Stimulated activated CD4-positive, alpha-beta T cell treated with anti-CD3 and anti-CD28 coated beads, TNF-alpha, amount 100 ng/mL, for 4 hours (primary cell): ENCODE results near the gene ZNF710.

Experiments used
- DNase-seq, 3 experiments: peaks; one replicate each; pipeline ENCODE4 v3.0.0-alpha.2; 2020; ENCODE audit warnings: low read depth in 3 of 3

The ZNF710 gene

DNA sequence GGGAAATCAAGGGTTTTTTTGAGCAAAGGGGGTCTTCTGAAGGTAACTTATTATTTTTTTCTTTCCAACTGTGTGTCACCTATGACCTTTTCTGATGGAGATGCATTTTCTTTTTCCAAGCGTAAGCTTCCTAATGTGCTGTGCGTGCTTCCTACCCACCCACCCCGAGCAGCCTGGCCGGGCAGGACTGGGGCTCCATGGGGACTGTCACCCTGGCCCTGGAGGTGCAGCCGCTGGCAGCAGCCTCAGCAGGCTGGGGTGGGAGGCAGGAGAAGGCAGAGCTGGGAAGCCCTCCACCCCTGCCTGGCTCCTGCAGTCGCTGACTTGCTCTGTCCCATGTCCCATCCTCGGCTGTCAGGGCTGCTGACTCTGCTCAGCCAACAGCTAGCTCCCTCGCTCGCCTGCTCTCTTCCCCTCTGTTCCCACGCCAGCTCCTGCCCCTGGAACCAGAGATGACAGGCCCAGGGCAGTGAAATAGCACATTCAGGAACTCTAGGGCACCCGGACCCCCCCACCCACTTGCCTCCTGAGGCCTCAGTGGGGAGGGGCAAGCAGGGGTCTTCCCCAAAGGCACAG, 79.8 kb downstream of the ZNF710 start:
- DNase-seq, result no peak

DNA sequence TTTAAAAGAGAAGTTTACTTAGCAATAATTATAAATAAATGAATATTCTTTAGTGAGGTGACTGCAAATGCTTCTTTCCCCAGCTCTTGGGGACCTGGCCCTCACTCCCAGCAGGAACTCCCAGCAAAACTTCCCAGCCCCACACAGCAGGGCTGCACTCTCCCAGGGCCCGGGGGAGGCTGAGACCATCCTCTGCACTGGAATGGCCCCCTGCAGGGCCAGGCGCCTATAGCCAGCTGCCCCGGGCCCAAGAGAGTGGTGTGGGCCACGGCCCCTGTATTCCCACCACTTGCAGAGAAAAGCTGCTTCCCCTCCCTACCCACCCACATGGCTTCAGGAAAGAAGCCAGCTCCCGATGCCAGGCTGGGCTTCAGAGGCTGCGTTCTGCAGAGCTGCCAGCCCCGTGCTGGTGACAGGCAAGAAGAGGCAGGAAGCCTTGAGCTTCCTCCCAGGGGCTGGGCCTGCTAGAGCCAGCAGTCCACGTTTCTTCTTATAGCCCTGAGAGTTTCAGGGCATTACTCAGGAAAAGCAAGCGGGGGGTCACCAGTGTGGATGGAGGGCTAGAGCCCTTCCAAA, 81.1 kb downstream of the ZNF710 start:
- DNase-seq, result no peak

DNA sequence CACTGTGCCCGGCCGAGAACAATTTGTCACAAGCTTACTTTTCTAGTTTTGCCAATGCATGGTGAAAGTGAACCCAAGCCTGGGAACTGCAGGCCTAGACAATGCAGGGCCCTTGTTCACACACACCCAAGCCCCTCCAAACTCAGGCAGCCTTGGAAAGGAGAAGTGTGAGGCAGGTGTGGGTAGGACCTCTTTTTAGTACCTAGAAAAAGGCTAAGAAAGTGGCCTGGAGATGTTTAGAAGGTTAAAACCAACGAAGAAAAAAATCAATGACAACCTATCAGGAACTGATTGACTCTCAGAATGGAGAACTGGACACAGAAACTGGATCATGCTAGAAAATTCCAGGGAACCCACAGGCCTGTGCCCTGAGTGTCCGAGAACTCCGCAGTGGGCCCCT, 82.3 kb downstream of the ZNF710 start:
- no peak for DNase-seq

DNA sequence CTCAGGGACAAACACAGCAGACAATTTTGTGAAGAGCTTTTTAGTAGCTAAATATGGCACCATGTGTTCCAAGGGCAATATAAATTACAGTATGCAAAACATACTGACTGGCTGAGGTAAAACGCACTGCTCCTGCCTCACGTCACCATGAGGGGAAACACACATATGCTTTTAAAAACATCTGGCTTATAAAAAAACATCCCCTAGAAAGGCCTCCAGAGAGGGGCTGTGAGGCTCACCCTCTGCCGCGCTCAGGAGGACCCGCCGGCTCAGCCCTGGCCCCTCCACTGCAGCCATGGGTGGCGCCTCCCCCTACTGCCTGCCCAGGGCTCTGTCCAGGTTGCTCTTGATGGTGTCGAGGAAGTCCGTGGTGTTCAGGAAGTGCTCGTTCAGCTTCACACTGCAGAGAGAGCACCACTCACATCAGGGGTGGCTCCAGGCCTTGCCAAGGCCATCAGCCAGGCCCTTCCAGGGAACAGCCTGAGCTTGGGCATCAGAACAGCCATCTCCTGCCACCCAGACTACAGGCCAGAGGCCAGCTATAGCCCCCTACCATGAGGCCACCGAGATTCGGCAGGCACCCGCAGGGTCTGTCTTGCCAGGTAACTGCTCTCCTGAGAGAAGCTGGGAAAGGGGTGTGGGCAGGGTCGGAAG, 83.0 kb downstream of the ZNF710 start:
- DNase-seq, result no peak

DNA sequence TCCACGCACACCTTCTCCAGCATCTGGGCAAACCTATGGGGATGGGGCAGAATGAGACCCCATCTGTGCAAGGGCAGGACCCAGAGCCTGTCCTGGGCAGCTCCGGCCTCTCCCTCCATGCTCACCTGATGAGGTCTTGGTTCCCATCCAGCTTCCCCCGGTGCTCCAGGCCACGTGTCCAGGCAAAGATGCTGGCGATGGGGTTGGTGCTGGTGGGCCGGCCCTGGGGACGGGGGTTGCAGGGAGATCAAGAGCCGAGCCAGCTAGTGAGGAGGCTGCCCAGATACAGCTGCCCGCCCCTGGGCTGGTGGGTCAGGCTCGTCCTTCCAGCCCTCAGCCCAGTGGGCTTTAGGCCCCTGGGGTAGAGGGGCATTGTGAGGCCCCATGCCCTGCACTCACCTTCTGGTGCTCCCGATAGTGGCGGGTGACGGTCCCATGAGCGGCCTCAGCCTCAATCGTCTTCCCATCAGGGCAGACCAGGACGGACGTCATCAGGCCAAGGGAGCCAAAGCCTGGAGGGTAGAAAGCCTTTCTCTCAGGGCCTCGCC, 83.8 kb downstream of the ZNF710 start:
- no peak for DNase-seq

DNA sequence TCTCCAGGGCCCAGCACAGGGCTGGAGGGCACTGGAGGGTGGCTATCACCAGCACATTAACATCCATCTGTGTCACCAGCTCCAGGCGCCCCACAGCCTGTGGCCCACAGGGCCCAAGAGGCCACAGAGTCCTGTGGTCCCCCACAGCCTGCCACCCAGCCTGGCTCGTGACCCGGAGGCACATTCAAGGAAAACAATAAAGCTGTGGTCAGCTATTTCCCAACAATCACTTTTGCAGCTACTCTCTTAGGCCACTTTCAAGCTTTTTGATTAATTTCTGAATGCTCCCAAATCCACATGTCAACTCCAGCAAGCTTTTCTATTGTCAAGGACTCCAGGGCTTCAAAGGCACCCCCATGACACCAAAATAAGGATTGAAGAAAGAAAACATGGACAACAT, 84.4 kb downstream of the ZNF710 start:
- no peak for DNase-seq

DNA sequence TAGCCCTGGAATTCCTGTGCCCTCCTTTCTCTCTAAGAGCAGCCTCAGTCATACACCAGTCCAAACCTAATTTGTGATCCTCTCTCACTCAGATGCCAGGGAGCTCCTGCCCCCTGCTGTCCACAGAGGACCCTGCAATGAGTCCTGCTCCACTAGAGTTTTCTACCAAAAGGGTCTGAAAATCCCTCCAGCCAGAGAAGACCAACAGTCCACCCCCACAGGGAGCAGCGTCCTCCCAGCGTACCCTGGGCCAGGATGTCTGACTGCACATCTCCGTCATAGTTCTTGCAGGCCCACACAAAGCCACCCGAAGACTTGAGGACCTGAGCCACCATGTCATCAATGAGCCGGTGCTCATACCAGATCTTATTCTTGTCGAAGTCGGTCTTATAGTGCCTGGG, 85.7 kb downstream of the ZNF710 start:
- peak in 1 of 3 experiments; percentile 18 for DNase-seq

DNA sequence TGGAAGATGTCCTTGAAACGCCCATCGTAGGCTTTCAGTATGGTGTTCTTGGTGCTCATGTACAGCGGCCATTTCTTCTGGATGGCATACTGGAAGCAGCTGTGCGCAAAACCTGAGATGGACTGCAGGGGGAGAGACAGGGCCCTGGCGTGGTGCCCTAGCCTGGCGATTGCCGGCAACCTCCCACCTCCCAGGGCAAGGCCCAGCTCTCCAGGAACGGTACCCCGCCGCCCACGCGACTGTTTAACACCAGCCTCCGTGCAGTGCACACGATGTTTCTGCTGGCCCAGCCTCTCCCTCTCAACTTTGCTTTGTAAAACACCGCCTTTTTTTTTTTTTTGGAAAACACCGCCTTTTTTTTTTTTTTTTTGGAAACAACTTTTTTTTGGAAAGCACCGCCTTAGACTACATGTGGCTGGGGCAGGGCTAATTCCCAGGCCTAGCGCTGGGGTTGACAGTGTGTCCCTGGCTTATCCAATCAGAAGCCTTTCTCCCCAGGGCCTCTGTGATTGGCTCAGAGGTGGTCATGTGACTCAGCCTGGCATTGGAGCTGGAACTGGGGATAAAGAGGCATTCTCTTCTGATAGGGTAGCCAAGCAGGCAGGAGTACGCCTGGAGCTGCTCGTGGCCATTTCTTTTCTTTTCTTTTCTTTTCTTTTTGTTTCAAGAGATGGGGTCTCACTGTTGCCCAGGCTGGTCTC, 86.5 kb downstream of the ZNF710 start:
- no peak for DNase-seq

DNA sequence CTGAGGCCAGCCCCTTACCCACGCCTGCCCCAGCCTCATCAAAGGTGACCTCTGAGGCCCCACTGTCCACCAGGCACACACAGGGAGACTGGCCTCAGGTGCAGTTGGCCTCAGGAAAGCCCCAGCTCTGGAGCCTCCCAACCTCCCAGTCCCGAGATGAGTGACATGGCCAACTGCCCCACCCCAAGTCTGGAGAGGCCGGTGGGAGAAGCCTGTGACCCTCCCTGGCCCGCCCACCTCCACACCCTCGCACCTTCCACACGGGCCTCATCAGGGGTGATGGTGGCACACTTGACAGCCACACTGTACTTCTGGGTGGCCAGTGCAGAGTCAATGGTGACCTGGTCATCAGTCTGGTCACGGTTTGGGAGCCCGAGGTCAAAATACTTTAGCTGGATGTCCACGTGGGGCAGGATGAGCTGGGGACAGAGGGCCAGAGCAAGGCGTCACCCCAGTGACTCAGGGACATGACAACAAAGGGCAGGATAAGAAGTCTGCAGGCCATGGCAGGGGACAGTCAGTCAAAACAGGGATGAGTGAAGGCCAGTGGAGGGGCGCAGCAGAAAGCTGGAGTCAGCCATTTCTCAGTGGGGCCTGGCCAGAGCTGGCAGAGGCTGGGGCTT, 89.2 kb downstream of the ZNF710 start:
- DNase-seq, result no peak

DNA sequence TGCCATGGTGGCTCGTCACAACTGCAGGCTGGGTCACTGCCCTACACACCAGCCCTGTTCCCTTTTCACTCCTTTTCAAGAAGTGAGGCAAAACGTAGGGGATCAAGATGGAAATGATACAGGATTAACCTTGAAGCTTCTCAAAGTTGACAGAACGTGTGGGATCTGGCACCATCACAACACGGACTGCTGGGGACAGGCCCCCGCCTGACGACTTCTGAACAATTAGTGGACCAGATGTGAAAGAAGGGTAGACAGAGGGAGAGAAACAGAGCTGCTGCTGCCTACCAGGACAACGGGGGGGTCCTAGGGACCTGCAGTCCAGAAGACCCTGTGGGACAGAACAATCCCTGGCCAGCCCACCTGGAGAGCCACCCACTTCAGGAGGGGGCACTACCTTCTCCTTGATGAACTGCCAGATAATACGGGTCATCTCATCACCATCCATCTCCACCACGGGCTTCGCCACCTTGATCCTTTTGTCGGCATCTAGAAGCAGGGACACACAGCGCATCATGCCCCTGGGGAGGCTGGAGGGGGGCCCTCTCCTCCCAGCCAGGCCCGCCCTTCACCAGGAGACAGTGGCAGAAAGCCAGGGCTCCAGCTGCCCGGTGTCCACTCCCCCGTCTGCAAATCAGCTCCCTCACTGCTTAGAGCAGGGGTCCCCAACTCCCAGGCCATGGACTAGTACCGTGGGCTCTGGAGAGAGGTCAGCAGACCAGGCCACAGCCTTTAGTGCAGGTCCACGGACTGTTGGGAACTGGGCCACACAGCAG, 90.2 kb downstream of the ZNF710 start:
- DNase-seq, result no peak

DNA sequence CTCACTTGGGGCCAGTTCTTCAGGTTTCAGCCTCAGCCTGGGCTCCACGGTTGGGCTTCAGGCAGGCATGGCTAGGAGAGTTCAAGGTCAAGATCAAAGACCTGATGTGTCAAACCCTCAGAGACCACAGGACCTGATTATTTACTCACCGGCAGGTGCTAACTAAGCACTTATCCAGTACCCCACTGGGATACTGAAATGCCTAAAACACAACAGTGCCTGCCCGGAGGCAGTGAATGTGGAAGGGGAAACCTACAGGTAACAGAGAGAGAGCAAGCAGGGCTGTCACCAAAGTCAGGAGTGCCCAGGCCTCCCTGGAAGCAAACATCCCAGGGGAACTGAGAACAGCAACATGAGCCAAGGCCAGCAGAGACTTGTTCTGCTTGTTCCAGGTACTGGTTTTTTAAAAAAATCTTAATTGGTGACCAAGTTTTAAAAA, 94.4 kb downstream of the ZNF710 start:
- no peak for DNase-seq

DNA sequence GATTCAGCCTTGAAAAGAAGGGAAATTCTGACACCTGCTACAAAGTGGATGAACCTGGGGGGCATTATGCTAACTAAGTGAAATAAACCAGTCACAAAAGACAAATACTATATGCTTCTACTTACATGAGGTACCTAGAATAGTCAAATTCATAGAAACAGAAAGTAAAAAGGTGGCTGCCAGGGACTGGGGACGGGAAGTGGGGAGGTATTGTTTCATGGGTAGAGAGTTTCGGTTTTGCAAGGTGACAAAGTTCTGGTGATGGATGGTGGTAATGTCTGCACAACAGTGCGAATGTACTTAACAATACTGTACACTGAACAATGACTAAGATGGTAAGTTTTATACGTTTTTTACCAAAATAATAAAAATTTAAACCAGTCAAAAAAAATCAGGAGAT, 96.4 kb downstream of the ZNF710 start:
- DNase-seq, result peak in 1 of 3 experiments; percentile 53

DNA sequence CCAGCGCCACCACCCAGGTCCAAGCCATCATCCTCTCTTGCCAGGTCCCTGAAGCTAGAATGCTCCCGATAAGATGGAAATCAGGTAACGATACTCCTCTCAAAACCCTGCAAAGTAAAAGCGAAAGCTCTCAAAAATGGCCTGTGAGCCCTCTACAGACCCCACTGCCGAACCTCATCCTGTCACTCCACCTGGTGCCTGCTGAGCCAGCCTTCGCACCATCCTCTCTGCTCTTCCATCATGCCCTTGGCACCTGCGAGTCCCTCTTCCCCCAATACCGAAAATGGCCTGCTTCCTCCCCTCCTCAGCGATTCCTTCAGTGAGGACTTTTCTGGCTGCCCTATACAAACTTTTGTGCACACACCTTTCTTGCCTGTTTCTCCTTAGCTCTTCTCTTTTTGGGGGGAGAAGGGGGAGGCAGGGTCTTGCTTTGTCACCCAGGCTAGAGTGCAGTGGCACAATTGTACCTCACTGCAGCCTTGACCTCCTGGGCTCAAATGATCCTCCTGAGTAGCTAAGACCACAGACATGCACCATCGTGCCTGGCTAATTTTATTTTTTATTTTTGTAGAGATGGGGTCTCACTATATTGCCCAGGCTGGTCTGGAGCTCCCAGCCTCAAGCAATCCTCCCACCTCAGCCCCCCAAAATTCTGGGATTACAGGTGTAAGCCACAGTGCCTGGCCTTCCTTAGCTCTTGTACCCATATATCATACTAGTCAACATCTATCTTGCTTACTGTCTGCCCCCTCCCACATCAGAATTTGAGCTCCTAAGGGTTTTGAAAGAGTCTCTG, 98.1 kb downstream of the ZNF710 start:
- no peak for DNase-seq

DNA sequence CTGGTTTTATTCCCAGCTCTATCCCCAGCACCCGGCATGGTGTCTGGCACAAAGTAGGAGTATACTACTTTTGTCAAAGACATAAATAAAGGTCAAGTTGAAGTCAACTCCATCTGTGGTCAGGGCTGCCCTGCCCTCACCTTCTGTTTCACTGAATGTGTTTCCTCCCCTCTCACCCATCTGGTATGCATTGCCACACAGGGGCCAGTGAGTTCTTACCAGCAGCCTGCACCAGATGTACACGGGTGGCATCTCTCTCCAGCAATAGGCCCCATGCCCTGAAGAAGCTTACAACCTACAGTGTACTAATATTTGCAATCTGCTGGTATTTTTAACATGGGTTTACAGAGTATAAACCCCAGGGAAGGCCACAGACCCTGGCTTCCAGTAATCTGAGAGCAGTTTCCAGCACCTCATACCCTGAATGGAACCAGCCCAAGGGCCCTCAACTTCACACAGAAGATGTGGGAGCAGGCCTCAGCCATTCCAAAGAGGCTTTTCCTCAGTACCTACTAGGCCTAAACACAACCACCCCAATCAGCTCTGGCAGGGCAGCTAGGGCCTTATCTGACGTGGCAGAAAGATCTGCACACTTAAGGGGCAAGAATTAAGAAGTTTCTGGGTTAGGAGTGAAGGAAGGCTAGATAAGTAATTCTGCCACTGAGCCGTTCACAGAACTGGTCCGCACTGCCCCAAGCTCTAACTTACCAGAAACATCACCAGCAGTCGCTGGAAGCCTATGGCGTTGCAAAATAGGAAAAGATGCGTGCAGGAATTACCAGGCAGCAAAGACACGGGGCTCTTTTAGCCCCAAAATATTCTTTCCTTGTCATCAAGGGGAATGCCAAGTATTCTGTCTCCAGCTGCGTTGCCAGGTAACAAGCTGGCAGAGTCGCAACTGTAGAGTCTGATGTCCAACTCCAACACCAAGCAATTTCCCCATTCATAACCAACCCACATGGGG, 99.0 kb downstream of the ZNF710 start:
- DNase-seq, result no peak

DNA sequence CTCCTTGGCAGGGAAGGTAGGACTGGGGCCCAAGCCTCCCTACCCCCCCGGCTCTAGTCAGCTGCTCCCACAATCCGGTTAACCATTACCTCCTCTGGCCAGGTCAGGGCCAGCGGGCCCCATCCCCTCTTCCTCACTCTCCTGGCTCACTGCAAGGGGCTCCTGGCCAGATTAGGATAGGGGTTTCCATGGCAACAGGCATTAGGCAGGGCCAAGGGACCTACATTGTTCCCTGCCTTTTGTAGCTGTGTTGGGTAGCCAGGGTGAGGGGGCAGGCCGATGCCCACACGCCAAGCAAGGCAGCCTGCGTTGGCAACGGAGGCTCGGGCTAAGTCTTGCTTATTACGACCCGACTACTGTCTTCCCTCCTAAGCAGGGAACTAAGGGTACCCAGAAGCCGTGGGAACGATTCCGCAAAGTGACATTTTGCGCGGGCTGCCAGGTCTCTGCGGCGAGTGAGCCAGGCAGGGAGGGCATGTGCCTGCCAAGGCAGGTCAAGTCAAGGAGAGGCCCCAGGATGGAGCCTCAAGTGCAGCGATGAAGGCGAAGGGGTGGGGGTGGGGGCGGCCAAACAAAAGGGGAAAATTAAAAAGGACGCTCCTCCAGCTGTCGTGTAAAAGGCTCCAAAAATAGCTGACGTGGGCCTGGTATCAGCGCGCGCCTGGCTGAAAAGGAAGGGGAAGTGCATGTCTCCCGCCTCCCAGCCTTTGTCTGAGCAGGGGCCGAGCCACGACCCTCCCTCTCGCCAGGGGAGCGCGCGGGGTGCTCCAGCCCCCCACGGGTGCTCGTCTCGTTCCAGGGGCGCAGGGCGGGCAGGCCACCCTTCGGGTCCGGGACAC, 100.2 kb downstream of the ZNF710 start:
- no peak for DNase-seq

DNA sequence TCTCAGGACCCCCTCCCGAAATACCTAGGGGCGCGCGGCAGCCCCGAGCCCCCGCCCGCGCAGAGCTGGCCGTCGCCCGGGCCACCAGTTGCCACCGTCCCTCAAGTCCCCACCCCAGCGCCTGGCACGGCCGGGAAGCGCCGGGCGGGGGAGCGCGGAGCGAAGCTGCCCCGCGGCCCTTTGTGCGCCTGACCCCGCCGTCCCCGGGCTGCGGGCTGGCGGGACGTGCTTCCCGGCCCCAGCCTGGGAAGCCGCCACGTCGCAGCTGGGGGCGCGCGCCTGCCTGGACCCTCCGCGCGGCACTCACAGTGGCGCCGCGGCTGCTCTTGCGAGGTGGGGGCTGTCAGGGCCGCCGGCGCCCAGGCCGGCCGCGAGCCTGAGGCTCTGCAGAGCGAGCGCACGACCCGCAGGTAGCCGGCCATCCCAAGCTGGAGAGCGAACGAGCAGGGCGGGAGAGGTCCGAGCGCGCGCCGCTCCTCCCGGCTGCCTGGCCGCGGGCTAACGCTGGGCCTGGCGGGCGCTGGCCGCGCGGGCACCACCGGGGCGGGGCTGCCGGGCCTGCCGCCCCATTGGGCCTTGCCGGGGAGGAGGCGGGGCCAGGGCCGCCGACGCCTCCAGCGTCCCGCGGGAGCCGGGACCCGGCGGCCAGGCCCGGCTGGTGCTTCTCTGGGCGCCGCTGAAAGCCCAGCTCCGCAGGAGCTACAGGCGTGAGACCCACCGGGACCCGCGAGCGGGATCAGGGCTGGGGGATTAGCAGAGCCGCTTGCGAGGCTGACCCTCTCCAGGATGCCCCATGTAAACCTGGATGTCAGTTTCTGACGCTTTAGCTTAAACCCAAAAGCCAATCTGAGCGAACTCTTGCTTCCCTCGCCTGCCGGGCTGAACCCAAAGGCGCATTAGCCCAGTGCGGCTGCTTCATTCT, 101.1 kb downstream of the ZNF710 start, which contains the start of gene IDH2:
Gene IDH2, minus strand, starts transcription at position 500 of the 922 bp plus-strand sequence. Its CDS starts 78 bp downstream, at position 422.
- peak; percentile 39 to 60 (median 45) for DNase-seq

DNA sequence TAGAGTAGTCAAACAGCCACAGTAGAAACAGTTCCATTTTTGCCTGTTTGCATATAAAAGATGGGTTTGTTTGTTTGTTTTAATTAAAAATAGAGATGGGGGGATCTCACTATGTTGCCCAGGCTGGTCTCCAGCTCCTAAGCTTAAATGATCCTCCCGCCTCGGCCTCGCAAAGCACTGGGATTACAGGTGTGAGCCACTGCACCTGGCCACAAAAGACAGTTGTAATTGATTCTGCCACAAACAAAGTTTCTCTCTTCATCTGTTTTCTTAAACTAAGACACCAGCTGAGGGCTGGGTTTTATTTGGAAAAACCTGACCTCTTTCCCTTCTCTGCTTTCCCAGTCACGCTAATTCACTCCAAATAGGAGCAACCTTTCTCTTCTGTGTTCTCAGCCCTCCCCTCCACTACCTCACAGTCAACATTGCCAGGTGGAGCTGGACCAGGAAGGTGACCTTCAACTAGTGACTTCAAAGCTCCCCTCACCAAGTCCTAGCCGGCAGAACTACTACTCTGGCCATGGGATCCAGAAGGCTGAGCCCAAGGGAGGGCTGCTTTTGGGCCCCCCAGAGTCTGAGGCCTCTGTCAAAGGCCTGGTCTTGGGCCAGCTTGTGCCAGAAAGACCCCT, 102.7 kb downstream of the ZNF710 start:
- DNase-seq, result no peak
